PFSK-1 (cell line): ENCODE data around the gene KRT26.

ENCODE experiments used
- POLR2AphosphoS5 ChIP-seq: IDR thresholded peaks from 2 replicates; pipeline ENCODE4 v1.6.1; 2012; ENCODE audit warnings: low read depth, mild to moderate bottlenecking, control low read depth, low read length, moderate library complexity
- SIN3A ChIP-seq: IDR thresholded peaks from 2 replicates; pipeline ENCODE4 v1.6.1; 2012; ENCODE audit warnings: mild to moderate bottlenecking, low read length, moderate library complexity, borderline replicate concordance; ENCODE audit not compliant: insufficient read depth
- TAF1 ChIP-seq: IDR thresholded peaks from 2 replicates; pipeline ENCODE4 v1.6.1; 2012; ENCODE audit warnings: low read length, control low read depth, borderline replicate concordance; ENCODE audit not compliant: insufficient read depth
- TF ChIP-seq, protein P1 (sequence below), 2 experiments: IDR thresholded peaks; 2 replicates each; pipeline versions ENCODE4 v1.6.1 to v1.8.0; 2011 to 2012; ENCODE audit warnings: low read depth in 2 of 2, low read length in 2 of 2, control low read depth in 1 of 2, inconsistent platforms in 1 of 2, mild to moderate bottlenecking in 1 of 2, moderate library complexity in 1 of 2; ENCODE audit not compliant: insufficient read depth in 1 of 2

DNA sequence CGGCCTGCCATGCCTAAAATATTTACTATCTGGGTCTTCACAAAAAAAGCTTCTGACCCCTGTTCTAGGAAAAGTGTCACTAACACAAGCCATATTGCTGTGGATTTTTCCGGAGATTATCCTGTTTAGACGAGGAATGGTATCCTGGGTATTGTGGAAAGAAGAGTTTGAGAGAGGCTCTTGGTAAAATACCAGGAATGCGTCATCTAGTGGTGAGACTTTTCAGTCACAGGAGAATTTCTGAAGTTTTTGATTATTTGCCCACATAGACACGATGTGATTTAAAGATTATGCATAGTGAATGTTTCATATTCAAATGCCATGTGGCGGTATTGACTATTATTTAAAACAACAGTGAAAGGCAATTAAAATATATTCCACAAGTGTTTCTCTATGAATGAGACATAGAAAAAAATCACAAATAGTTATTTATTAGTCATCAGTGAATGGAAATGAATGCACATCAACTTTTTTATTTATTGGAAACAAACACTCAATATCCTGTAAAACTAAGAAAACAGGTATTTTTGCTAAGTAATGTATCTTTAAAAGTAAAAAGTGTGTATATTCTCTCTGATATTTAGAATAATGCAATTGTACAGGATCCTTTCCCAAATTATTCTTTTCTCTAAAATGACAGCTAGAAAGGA, 19.9 kb upstream of the KRT26 start:
- no peak for TF ChIP-seq SIN3A
- TF ChIP-seq, protein P1, sequence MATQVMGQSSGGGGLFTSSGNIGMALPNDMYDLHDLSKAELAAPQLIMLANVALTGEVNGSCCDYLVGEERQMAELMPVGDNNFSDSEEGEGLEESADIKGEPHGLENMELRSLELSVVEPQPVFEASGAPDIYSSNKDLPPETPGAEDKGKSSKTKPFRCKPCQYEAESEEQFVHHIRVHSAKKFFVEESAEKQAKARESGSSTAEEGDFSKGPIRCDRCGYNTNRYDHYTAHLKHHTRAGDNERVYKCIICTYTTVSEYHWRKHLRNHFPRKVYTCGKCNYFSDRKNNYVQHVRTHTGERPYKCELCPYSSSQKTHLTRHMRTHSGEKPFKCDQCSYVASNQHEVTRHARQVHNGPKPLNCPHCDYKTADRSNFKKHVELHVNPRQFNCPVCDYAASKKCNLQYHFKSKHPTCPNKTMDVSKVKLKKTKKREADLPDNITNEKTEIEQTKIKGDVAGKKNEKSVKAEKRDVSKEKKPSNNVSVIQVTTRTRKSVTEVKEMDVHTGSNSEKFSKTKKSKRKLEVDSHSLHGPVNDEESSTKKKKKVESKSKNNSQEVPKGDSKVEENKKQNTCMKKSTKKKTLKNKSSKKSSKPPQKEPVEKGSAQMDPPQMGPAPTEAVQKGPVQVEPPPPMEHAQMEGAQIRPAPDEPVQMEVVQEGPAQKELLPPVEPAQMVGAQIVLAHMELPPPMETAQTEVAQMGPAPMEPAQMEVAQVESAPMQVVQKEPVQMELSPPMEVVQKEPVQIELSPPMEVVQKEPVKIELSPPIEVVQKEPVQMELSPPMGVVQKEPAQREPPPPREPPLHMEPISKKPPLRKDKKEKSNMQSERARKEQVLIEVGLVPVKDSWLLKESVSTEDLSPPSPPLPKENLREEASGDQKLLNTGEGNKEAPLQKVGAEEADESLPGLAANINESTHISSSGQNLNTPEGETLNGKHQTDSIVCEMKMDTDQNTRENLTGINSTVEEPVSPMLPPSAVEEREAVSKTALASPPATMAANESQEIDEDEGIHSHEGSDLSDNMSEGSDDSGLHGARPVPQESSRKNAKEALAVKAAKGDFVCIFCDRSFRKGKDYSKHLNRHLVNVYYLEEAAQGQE (IDR thresholded peaks at IDR 0.05; ENCODE audit: insufficient read depth in 1 of 2, low read depth in 2 of 2, low read length in 2 of 2) = no peak
- TF ChIP-seq POLR2AphosphoS5 = no peak
- TF ChIP-seq TAF1 = no peak
